ENCODE measurements around the gene DDX59. TPM values are rescaled to one million over a fixed set of nuclear protein-coding genes. Genes with fewer than 3 reads are reported as not detected.

Gene DDX59
- total RNA-seq, 4 donors from 2014 or later, result 18.9 to 30.2 (median 23.5) TPM

DNA sequence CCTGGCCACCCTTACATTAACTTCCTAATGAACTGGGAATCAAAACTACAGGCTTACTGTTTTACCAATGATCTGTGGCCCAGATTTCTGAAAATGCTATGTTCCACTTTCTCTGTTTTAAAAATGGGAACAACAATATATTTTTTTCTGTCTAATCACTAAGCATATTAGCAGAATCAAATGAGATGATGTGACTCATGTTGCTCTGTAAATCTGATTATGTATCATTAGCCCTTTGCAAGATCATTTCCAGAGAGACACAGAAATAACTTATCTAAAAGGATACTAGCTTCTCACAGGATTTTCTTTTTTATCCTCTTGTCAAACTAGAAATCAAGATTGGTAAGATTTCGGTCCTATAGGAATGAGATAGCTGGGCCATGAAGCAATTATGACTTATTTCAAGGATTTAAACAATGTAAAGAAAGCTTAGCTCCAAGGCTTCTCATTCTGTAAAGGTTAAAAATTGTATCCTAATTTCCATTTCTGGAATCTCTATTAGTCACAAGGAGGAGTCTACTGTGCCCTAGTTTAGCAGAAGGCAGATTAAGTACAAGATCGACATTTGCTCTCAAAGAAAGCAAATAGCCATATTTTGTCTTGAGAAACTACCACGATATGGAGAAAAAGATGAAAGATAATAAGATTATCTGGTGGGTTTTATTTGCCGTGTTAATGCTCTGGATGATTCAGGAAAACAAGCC lies 36.6 kb upstream of the DDX59 start:
- TF ChIP-seq, protein P1, sequence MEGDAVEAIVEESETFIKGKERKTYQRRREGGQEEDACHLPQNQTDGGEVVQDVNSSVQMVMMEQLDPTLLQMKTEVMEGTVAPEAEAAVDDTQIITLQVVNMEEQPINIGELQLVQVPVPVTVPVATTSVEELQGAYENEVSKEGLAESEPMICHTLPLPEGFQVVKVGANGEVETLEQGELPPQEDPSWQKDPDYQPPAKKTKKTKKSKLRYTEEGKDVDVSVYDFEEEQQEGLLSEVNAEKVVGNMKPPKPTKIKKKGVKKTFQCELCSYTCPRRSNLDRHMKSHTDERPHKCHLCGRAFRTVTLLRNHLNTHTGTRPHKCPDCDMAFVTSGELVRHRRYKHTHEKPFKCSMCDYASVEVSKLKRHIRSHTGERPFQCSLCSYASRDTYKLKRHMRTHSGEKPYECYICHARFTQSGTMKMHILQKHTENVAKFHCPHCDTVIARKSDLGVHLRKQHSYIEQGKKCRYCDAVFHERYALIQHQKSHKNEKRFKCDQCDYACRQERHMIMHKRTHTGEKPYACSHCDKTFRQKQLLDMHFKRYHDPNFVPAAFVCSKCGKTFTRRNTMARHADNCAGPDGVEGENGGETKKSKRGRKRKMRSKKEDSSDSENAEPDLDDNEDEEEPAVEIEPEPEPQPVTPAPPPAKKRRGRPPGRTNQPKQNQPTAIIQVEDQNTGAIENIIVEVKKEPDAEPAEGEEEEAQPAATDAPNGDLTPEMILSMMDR (IDR thresholded peaks at IDR 0.05; ENCODE audit: low read depth), result no peak

DNA sequence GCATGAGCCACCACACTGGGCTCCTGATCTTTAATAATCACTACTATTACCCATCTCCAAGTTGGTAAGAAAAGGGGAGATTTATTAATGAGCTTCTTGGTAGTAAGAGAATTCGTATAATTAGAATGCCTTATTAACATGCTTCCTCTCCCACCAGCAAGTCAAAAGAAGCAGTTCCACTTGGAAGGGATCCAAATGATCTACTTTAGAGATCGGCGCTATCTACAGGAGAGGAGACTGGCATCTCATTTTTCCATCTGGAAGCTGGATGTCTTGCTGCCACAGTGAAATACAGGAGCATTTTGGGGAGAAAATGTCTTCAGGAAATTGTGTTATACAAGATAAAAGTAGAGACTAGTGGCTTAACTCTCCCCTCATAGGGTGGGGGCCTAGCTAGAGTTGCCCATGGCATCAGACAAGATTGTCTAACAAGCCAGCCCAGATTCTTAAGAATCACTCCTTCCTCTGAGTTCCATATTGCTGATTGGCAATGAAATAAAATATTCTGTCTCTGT lies 35.3 kb upstream of the DDX59 start:
- TF ChIP-seq, protein P1 (IDR thresholded peaks at IDR 0.05; ENCODE audit: low read depth), result no peak

DNA sequence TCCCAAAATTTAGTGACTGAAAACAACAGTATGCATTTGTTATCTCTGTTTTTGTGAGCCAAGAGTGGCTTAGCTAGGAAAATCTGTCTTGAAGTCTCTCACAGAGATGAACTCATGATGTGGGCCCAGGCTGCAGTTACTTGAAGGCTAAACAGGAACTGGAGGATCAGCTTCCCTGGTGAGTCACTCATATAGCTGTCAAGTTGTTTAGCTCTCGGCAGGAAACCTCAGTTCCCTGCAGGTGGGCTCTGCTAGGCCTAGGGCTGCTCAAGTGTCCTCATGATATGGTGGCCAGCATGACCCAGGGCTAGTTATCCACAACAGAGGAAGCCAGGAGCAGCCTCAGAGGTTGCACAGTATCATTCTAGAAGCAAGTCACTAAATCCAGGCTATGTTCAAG lies 30.2 kb upstream of the DDX59 start:
- TF ChIP-seq, protein P1 (IDR thresholded peaks at IDR 0.05; ENCODE audit: low read depth), result no peak

DNA sequence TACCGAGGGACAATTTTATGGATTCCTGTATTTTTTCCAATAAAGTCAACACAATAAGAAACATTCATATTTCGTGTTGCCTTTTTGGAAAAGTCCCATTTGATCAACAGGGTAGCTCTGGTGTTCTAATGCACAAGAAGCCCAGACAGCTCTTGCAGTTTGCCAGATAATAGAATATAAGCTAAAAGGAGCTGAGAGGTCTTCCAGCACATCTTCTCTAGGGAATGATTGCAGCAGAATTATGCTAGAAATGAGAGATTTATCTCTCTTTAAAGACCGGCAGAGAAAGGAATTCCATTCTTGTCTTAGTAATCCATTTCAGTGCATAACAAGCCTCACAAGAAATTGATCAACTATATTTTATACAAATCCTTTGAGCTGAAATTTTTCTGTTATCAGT lies 25.0 kb upstream of the DDX59 start:
- TF ChIP-seq, protein P1 (IDR thresholded peaks at IDR 0.05; ENCODE audit: low read depth), result no peak

DNA sequence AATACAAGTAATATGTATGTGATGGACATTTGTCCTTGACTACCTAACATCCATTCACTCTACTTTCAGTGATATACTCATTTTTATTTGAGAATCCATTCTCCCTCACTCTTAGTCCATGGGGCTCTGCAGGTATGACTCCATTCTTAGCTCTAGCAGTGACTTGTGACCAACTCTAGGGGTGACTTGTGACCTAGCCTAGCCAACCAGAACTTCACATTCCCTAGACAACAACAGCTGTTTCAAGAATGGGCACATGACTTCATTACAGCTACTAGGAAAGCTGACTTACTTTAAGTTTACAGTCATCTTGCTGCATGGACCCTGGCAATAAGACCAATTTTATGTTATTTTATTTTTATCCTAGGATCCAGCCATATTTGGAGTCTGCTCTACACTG lies 23.6 kb upstream of the DDX59 start:
- TF ChIP-seq, protein P1 (IDR thresholded peaks at IDR 0.05; ENCODE audit: low read depth), result no peak

DNA sequence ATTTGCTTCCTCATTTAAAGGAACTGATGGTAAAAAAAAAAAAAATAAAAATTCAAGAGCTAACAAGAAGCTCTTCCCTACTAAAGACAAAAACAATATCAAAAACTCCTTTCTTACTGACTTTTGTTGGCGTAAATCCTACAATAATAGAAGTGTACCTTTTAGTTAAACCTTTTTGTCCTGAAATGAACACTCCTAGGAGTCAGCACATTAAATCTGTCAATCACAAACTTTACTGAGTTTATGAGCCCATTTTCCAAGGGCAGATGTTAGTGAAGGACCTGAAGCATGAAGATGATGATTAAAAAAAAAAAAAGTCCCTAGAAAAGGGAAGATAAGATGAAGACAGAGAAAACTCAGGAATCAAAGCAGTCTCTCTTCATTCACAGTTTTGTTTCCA lies 22.6 kb upstream of the DDX59 start:
- TF ChIP-seq, protein P1 (IDR thresholded peaks at IDR 0.05; ENCODE audit: low read depth), result no peak

DNA sequence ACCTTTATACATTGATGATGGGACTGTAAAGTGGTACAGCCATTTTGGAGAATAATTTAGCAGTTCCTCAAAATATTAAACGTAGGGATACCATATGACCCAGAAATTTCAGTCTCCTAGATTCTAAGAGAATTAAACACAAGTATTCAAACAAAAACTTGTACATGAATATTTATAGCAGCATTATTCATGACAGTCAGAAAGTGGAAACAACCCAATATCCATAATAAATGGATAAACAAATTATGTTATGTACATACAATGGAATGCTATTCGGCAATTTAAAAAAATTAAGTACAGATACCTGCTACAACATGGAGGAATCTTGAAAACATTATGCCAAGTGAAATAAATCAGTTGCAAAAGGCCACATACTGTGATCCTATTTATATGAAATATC lies 16.9 kb upstream of the DDX59 start:
- TF ChIP-seq, protein P1 (IDR thresholded peaks at IDR 0.05; ENCODE audit: low read depth), result no peak
